ENCODE data around the gene RDM1.

RDM1 gene, protein sequence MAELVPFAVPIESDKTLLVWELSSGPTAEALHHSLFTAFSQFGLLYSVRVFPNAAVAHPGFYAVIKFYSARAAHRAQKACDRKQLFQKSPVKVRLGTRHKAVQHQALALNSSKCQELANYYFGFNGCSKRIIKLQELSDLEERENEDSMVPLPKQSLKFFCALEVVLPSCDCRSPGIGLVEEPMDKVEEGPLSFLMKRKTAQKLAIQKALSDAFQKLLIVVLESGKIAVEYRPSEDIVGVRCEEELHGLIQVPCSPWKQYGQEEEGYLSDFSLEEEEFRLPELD

DNA sequence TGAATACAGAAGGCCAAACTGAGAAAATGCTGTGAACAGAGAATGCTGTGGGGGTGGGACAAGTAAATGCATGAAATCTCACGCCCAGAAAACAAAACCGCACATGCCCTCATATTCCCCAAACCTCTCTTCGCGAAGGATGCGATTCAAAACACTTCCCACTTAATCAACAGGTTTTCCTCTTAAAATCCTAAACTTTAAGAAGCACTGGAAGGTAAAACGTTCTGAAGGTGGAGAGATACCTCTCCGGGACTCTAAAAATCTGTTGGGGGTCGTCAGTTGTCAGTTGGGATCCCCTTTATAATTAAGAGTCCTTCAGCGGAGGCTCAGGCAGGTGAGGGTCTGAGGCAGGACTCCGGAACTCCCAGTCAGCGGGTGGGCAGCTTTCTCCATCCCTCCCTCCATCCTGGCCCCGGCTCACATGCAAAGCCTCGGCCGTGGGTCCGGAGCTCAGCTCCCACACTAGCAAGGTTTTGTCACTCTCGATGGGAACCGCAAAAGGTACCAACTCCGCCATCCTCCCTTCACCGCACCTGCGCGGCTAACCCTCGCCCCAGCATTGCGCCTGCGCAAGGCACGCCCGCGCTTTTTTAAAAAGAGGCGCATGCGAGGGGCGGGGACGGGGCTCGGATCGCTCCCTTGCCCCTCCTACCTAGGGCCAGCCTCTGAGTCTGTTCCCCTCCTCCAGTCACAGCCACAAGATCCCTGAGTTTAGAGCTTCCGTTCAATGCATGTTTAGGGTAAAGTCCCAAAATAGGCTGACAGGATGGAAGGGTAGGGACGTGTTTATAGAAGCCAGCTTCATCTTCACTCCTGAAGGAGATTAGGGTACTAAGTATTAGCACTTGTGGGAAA, at the start of gene RDM1:
Gene RDM1 (minus strand): TSS at position 563 of the 855 bp plus-strand sequence. CDS start 46 bp downstream, at position 517.
- ATAC-seq = peak; percentile 98

DNA sequence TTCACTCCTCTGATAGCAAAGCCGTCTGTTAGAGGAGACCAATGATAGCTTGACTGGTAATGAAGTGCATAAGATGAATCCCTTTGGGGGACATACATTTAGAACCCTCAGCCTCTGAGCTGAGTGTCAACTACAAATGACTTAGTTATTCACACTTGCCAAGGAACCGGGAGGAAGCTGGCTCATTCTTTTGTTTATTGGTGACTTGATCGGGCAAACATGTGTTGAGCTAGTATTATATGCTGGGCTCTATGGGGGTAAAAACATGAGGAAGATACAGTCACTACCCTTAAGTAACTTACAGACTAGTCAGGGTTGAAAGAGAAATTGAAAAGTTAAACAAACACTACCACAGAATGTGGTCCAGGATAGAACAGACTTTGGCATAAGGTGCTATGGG, 47.8 kb upstream of the RDM1 start:
- ATAC-seq = no peak
- TF ChIP-seq TOX (CRISPR knock-in tag; IDR thresholded peaks at IDR 0.05; ENCODE audit: borderline replicate concordance) = no peak

More for the DNA sequence above, at the start of gene RDM1:
- TF ChIP-seq, protein P1, sequence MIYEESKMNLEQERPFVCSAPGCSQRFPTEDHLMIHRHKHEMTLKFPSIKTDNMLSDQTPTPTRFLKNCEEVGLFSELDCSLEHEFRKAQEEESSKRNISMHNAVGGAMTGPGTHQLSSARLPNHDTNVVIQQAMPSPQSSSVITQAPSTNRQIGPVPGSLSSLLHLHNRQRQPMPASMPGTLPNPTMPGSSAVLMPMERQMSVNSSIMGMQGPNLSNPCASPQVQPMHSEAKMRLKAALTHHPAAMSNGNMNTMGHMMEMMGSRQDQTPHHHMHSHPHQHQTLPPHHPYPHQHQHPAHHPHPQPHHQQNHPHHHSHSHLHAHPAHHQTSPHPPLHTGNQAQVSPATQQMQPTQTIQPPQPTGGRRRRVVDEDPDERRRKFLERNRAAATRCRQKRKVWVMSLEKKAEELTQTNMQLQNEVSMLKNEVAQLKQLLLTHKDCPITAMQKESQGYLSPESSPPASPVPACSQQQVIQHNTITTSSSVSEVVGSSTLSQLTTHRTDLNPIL (CRISPR knock-in tag; IDR thresholded peaks at IDR 0.05; ENCODE audit: low read depth) = no peak
- TF ChIP-seq GLIS3 (CRISPR knock-in tag; IDR thresholded peaks at IDR 0.05) (no peak), RARB (CRISPR knock-in tag; IDR thresholded peaks at IDR 0.05) (no peak), SNAI2 (CRISPR knock-in tag; IDR thresholded peaks at IDR 0.05) (no peak), ISL1 (CRISPR knock-in tag; IDR thresholded peaks at IDR 0.05) (no peak), PPARA (CRISPR knock-in tag; IDR thresholded peaks at IDR 0.05; ENCODE audit: borderline replicate concordance) (no peak), TOX (CRISPR knock-in tag; IDR thresholded peaks at IDR 0.05; ENCODE audit: borderline replicate concordance) (no peak), ZNF565 (CRISPR knock-in tag; conservative IDR thresholded peaks at IDR 0.05; ENCODE audit: low read depth) (no peak)
- TF ChIP-seq, protein P2, sequence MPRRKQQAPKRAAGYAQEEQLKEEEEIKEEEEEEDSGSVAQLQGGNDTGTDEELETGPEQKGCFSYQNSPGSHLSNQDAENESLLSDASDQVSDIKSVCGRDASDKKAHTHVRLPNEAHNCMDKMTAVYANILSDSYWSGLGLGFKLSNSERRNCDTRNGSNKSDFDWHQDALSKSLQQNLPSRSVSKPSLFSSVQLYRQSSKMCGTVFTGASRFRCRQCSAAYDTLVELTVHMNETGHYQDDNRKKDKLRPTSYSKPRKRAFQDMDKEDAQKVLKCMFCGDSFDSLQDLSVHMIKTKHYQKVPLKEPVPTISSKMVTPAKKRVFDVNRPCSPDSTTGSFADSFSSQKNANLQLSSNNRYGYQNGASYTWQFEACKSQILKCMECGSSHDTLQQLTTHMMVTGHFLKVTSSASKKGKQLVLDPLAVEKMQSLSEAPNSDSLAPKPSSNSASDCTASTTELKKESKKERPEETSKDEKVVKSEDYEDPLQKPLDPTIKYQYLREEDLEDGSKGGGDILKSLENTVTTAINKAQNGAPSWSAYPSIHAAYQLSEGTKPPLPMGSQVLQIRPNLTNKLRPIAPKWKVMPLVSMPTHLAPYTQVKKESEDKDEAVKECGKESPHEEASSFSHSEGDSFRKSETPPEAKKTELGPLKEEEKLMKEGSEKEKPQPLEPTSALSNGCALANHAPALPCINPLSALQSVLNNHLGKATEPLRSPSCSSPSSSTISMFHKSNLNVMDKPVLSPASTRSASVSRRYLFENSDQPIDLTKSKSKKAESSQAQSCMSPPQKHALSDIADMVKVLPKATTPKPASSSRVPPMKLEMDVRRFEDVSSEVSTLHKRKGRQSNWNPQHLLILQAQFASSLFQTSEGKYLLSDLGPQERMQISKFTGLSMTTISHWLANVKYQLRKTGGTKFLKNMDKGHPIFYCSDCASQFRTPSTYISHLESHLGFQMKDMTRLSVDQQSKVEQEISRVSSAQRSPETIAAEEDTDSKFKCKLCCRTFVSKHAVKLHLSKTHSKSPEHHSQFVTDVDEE (CRISPR knock-in tag; IDR thresholded peaks at IDR 0.05) = no peak
- TF ChIP-seq, protein P3, sequence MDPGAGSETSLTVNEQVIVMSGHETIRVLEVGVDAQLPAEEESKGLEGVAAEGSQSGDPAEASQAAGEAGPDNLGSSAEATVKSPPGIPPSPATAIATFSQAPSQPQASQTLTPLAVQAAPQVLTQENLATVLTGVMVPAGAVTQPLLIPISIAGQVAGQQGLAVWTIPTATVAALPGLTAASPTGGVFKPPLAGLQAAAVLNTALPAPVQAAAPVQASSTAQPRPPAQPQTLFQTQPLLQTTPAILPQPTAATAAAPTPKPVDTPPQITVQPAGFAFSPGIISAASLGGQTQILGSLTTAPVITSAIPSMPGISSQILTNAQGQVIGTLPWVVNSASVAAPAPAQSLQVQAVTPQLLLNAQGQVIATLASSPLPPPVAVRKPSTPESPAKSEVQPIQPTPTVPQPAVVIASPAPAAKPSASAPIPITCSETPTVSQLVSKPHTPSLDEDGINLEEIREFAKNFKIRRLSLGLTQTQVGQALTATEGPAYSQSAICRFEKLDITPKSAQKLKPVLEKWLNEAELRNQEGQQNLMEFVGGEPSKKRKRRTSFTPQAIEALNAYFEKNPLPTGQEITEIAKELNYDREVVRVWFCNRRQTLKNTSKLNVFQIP (CRISPR knock-in tag; IDR thresholded peaks at IDR 0.05; ENCODE audit: borderline replicate concordance, low read depth) = no peak
- TF ChIP-seq, protein P4, sequence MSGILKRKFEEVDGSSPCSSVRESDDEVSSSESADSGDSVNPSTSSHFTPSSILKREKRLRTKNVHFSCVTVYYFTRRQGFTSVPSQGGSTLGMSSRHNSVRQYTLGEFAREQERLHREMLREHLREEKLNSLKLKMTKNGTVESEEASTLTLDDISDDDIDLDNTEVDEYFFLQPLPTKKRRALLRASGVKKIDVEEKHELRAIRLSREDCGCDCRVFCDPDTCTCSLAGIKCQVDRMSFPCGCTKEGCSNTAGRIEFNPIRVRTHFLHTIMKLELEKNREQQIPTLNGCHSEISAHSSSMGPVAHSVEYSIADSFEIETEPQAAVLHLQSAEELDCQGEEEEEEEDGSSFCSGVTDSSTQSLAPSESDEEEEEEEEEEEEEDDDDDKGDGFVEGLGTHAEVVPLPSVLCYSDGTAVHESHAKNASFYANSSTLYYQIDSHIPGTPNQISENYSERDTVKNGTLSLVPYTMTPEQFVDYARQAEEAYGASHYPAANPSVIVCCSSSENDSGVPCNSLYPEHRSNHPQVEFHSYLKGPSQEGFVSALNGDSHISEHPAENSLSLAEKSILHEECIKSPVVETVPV (CRISPR knock-in tag; IDR thresholded peaks at IDR 0.05) = no peak

DNA sequence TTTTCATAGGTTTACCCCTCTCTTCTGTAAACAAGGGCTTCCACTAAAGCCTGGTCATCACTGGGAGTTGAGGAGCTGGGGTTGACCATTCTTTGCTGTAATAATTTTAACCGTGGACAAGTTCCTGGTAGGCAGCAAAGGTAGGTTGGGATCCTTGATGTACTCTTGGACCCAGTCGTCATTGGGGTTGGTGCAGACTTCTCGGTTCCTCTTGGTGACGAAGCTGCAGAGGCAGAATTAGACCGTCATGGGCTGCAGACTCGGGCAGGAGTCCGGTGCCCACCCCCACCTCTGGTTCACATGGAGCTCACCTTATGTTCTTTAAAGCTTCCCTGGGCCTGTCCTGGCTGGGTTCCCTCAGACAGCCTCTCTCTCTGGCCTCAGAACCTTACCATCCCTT, 46.9 kb upstream of the RDM1 start:
- TF ChIP-seq, protein P5, sequence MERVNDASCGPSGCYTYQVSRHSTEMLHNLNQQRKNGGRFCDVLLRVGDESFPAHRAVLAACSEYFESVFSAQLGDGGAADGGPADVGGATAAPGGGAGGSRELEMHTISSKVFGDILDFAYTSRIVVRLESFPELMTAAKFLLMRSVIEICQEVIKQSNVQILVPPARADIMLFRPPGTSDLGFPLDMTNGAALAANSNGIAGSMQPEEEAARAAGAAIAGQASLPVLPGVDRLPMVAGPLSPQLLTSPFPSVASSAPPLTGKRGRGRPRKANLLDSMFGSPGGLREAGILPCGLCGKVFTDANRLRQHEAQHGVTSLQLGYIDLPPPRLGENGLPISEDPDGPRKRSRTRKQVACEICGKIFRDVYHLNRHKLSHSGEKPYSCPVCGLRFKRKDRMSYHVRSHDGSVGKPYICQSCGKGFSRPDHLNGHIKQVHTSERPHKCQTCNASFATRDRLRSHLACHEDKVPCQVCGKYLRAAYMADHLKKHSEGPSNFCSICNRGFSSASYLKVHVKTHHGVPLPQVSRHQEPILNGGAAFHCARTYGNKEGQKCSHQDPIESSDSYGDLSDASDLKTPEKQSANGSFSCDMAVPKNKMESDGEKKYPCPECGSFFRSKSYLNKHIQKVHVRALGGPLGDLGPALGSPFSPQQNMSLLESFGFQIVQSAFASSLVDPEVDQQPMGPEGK (CRISPR knock-in tag; IDR thresholded peaks at IDR 0.05; ENCODE audit: borderline replicate concordance) = no peak
- no peak for TF ChIP-seq ESRRG (CRISPR knock-in tag; IDR thresholded peaks at IDR 0.05)
- ATAC-seq = no peak

DNA sequence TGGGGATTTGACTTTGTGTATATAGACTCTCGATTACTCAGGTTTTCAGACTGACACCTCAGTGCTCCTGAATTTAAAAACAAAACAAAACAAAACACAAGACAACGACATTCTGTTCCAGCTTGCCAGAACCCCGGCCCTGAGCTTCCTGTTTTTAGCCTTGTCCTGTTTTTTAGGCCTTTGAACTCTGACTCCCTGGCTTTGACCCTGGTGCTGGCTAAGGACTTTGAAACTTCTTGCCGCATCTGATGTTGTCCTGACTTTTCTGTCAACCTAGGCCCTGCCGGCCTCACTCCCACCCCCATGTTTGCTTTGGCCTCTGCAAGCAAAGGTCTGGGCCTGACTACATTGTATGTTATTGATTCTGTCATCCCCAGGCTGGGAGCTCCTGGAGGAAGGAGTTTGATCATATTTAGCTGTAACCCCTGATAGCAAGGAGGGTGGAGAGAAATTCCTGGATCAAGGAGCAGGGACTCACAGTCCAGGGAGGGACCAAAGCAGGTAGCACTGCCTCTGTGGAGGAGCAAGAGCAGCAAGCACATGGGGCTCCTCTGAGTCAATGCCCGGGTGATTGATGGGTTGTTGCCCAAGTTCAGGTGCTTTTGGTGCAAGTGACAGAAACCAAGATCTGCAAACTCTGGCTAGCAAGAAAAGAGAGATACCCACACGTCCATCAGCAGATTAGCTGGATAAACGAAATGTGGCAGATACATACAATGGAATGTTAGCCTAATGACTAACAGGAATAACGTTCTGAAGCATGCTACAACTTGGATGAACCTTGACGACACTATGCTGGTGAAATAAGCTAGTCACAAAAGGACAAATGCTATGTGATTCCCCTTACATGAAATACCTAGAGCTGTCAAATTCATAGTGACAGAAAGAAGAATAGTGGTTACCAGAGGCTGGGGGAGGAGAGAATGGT, 43.0 kb upstream of the RDM1 start:
- ATAC-seq = no peak
- TF ChIP-seq PPARA (CRISPR knock-in tag; IDR thresholded peaks at IDR 0.05; ENCODE audit: borderline replicate concordance) (no peak), ZFP3 (CRISPR knock-in tag; IDR thresholded peaks at IDR 0.05) (no peak)
- TF ChIP-seq, protein P2 (CRISPR knock-in tag; IDR thresholded peaks at IDR 0.05) = no peak

All from SK-N-SH treated with all-trans-retinoic acid at 6 μM for 48 hours (cell line).